HG02588 (cell line): Measurements from ENCODE around the gene ANKRD6.

Experiments
- ATAC-seq: cut with Tn5 transposase; IDR thresholded peaks from one replicate; pipeline ENCODE4 v1.9.1; 2021; ENCODE audit warnings: mild to moderate bottlenecking, moderate library complexity; ENCODE audit not compliant: unreplicated experiment

Gene ANKRD6

GRCh38 chr6:89681983-89682564 is 249.1 kb downstream of the ANKRD6 start:
- no peak for ATAC-seq

DNA sequence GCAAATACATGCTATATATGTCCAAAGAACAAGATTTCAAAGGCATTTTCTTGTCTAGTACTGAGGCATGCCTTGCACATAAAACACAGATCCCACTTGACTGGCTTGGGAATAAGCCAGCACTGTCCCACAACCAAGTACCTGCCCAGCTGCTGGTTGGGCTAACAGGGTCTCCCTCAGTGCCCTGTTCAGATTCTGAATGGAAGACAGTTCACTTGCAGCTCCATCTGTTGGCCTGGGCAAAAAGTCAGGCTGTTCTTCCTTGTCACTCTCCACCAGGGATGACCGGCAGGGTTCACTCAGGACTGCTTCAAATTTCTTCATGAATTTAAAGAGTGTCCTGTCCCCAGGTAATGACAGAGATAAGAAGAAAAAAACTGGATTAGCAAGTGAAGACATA is 250.0 kb downstream of the ANKRD6 start:
- ATAC-seq = no peak
